ENCODE results near the gene CLCNKB. TPM values are rescaled to one million over a fixed set of nuclear protein-coding genes. Genes with fewer than 3 reads are reported as not detected.
A peak's percentile ranks its signal among the peaks of the same experiment; 100 is the strongest.

Gene CLCNKB
- total and polyA plus RNA-seq, 2 experiments from 2014 or later: 1.3 to 1.9 TPM

- H3K27ac Mint-ChIP-seq: no peak overlapping the region
- peaks cover 36% of the 10 kb centered on the region for H3K4me1 Mint-ChIP-seq
- H3K27ac ChIP-seq (ENCODE audit: low read depth): no peak overlapping the region
- ATAC-seq: no peak
- no peaks in the 10 kb centered on the region for H4K20me1 ChIP-seq (replicated peaks; ENCODE audit: insufficient read depth)
- H2AFZ ChIP-seq: no peak overlapping the region
- DNase-seq (ENCODE audit: low spot score): no peak
- no peaks in the 10 kb centered on the region for H3K9me2 ChIP-seq (ENCODE audit: insufficient read depth)
- H3F3A ChIP-seq (replicated peaks; ENCODE audit: low read depth): no peaks in the 10 kb centered on the region
- no peak overlapping the region for H3K4me3 Mint-ChIP-seq
- TF ChIP-seq EZH2phosphoT487 (IDR thresholded peaks at IDR 0.05; ENCODE audit: unreplicated experiment) (no peak), STAT1 (IDR thresholded peaks at IDR 0.05; ENCODE audit: unreplicated experiment) (no peak), JUNB (IDR thresholded peaks at IDR 0.05; ENCODE audit: unreplicated experiment) (no peak), CREB1 (CRISPR knock-in tag; IDR thresholded peaks at IDR 0.05; ENCODE audit: low read depth) (no peak), ZNF114 (CRISPR knock-in tag; IDR thresholded peaks at IDR 0.05) (no peak), EZH2 (IDR thresholded peaks at IDR 0.05; ENCODE audit: low read depth, unreplicated experiment) (no peak), ZNF331 (CRISPR knock-in tag; IDR thresholded peaks at IDR 0.05; ENCODE audit: low read depth) (no peak), NANOG (IDR thresholded peaks at IDR 0.05; ENCODE audit: borderline replicate concordance) (no peak), ETS1 (IDR thresholded peaks at IDR 0.05) (no peak), POLR2AphosphoS5 (IDR thresholded peaks at IDR 0.05; ENCODE audit: low read depth) (no peak), ZNF462 (CRISPR knock-in tag; IDR thresholded peaks at IDR 0.05) (no peak), REST (IDR thresholded peaks at IDR 0.05; ENCODE audit: unreplicated experiment) (no peak), CTCF (conservative IDR thresholded peaks at IDR 0.05; ENCODE audit: low read depth in 2 of 2) (no peak)
- no peaks in the 10 kb centered on the region for H3K79me2 ChIP-seq (replicated peaks; ENCODE audit: insufficient read depth)
- no peaks in the 10 kb centered on the region for H3K36me3 ChIP-seq (ENCODE audit: insufficient read depth)
- no peaks in the 10 kb centered on the region for H3K27me3 ChIP-seq (ENCODE audit: insufficient read depth)
- no peaks in the 10 kb centered on the region; the same call in 1 of the 2 replicates for H3K4me1 ChIP-seq (ENCODE audit: insufficient read depth)
- H3K4me3 ChIP-seq: no peak overlapping the region
- 0 out of 2 replicates have a peak overlapping the region, but pooled peaks have one; percentile 35 for H3K4me2 ChIP-seq
- no peaks in the 10 kb centered on the region for H3K36me3 Mint-ChIP-seq (ENCODE audit: low read depth)
- H3K27me3 Mint-ChIP-seq (ENCODE audit: insufficient read depth, low read depth, poor library complexity): peaks cover 9% of the 10 kb centered on the region
- no peaks in the 10 kb centered on the region for H3K9me3 Mint-ChIP-seq
These were observed 19.7 kb downstream of the CLCNKB start for GRCh38 chr1:16063226-16063829.
